Large intestine (tissue), 3 donors: ENCODE results near the gene RER1. TPM values are rescaled to one million over a fixed set of nuclear protein-coding genes. Genes with fewer than 3 reads are reported as not detected.
A peak's percentile ranks its signal among the peaks of the same experiment; 100 is the strongest.

Experiments used
- DNase-seq, 2 donors: peaks; one replicate each; pipeline versions ENCODE4 v3.0.0 to v3.0.0-alpha.2; 2013
- H3K27ac ChIP-seq: one replicate; pipeline ENCODE4 v1.5.1; 2013; ENCODE audit warnings: low read length
- H3K27me3 ChIP-seq: 2 replicates; pipeline ENCODE4 v1.6.1; 2013; ENCODE audit warnings: low read length; ENCODE audit not compliant: control insufficient read depth, insufficient read depth
- H3K36me3 ChIP-seq: 2 replicates; pipeline ENCODE4 v1.6.1; 2013; ENCODE audit warnings: low read length; ENCODE audit not compliant: control insufficient read depth, insufficient read depth
- H3K4me1 ChIP-seq: one replicate; pipeline ENCODE4 v1.6.1; 2013; ENCODE audit warnings: low read length; ENCODE audit not compliant: control insufficient read depth, insufficient read depth
- H3K4me3 ChIP-seq: one replicate; pipeline ENCODE4 v1.5.1; 2013; ENCODE audit warnings: low read length
- H3K9me3 ChIP-seq: one replicate; pipeline ENCODE4 v1.6.1; 2013; ENCODE audit warnings: mild to moderate bottlenecking, low read depth, low read length, moderate library complexity; ENCODE audit not compliant: control insufficient read depth
- WGBS: methylation state at CpG from one replicate; pipeline ENCODE4 v1.1.5; 2013; ENCODE audit warnings: low lambda C conversion rate; ENCODE audit not compliant: insufficient coverage; 5-methylcytosine and 5-hydroxymethylcytosine counted together
- polyA plus RNA-seq: library from polyadenylated mRNA; unstranded; fragments of 120-200 nt; gene quantifications from one replicate; pipeline ENCODE4 v1.2.1, GENCODE V29; 2013

RER1 gene
- polyA plus RNA-seq, 1 donor: 139 TPM

GRCh38 chr1:2429780-2430591, 38.3 kb downstream of the RER1 start:
- WGBS: no CpG with 5 or more reads among the region's 20 CpGs
- H3K4me1 ChIP-seq: peaks cover 48% of the 10 kb centered on the region
- DNase-seq: no peak

GRCh38 chr1:2430592-2430973, 38.9 kb downstream of the RER1 start:
- peak; percentile 82 to 93 for DNase-seq
- Histone ChIP-seq H3K36me3 (no peaks in the 10 kb centered on the region), H3K27me3 (peaks cover 38% of the 10 kb centered on the region), H3K4me3 (no peak overlapping the region), H3K27ac (peak overlapping the region; percentile 74), H3K4me1 (peaks cover 52% of the 10 kb centered on the region), H3K9me3 (peaks cover 24% of the 10 kb centered on the region)
- WGBS: no CpG with 5 or more reads among the region's 10 CpGs

More at GRCh38 chr1:2429780-2430591, 38.3 kb downstream of the RER1 start:
- Histone ChIP-seq H3K9me3 (peaks cover 24% of the 10 kb centered on the region), H3K36me3 (no peaks in the 10 kb centered on the region), H3K27ac (peak overlapping the region; percentile 74), H3K27me3 (peaks cover 38% of the 10 kb centered on the region), H3K4me3 (no peak overlapping the region)

- H3K27ac ChIP-seq: peak overlapping the region; percentile 74
- peaks cover 24% of the 10 kb centered on the region for H3K9me3 ChIP-seq
- peaks cover 52% of the 10 kb centered on the region for H3K4me1 ChIP-seq
- H3K36me3 ChIP-seq: no peaks in the 10 kb centered on the region
- peaks cover 38% of the 10 kb centered on the region for H3K27me3 ChIP-seq
- peak; percentile 38 to 76 for DNase-seq
- no peak overlapping the region for H3K4me3 ChIP-seq
- no CpG with 5 or more reads among the region's 16 CpGs for WGBS
These were observed 39.5 kb downstream of the RER1 start for GRCh38 chr1:2431103-2431502.

GRCh38 chr1:2431518-2431917, 39.9 kb downstream of the RER1 start:
- Histone ChIP-seq H3K4me1 (peaks cover 52% of the 10 kb centered on the region), H3K27me3 (peaks cover 34% of the 10 kb centered on the region), H3K27ac (no peak overlapping the region), H3K4me3 (no peak overlapping the region), H3K9me3 (peaks cover 24% of the 10 kb centered on the region), H3K36me3 (no peaks in the 10 kb centered on the region)
- DNase-seq: peak in 1 of 2 donors; percentile 16
- no CpG with 5 or more reads among the region's 10 CpGs for WGBS

GRCh38 chr1:2432441-2432844, 40.8 kb downstream of the RER1 start:
- Histone ChIP-seq H3K4me1 (peaks cover 52% of the 10 kb centered on the region), H3K36me3 (no peaks in the 10 kb centered on the region), H3K27ac (no peak overlapping the region), H3K9me3 (peaks cover 23% of the 10 kb centered on the region), H3K27me3 (peaks cover 30% of the 10 kb centered on the region), H3K4me3 (no peak overlapping the region)
- WGBS: no CpG with 5 or more reads among the region's 16 CpGs
- DNase-seq: no peak

- no peaks in the 10 kb centered on the region for H3K36me3 ChIP-seq
- no CpG with 5 or more reads among the region's 13 CpGs for WGBS
- H3K4me3 ChIP-seq: no peak overlapping the region
- no peak for DNase-seq
- H3K9me3 ChIP-seq: peaks cover 19% of the 10 kb centered on the region
- H3K27me3 ChIP-seq: peaks cover 30% of the 10 kb centered on the region
- no peak overlapping the region for H3K27ac ChIP-seq
- H3K4me1 ChIP-seq: peaks cover 52% of the 10 kb centered on the region
These were observed 41.6 kb downstream of the RER1 start for GRCh38 chr1:2433196-2433595.

GRCh38 chr1:2433936-2434655, 42.5 kb downstream of the RER1 start:
- DNase-seq: peak in 1 of 2 donors; percentile 45
- Histone ChIP-seq H3K4me1 (peaks cover 52% of the 10 kb centered on the region), H3K36me3 (no peaks in the 10 kb centered on the region), H3K27me3 (peaks cover 30% of the 10 kb centered on the region), H3K27ac (no peak overlapping the region), H3K4me3 (no peak overlapping the region), H3K9me3 (peaks cover 12% of the 10 kb centered on the region)
- WGBS: no CpG with 5 or more reads among the region's 34 CpGs

- DNase-seq: no peak
- Histone ChIP-seq H3K27ac (no peak overlapping the region), H3K4me3 (no peak overlapping the region), H3K9me3 (peaks cover 4% of the 10 kb centered on the region), H3K36me3 (no peaks in the 10 kb centered on the region), H3K4me1 (peaks cover 49% of the 10 kb centered on the region), H3K27me3 (peaks cover 30% of the 10 kb centered on the region)
- WGBS: no CpG with 5 or more reads among the region's 9 CpGs
These were observed 43.5 kb downstream of the RER1 start for GRCh38 chr1:2435091-2435490.

GRCh38 chr1:2435746-2436355, 44.2 kb downstream of the RER1 start:
- Histone ChIP-seq H3K36me3 (no peaks in the 10 kb centered on the region), H3K4me3 (no peak overlapping the region), H3K27ac (no peak overlapping the region), H3K27me3 (peaks cover 30% of the 10 kb centered on the region), H3K4me1 (peaks cover 43% of the 10 kb centered on the region), H3K9me3 (peaks cover 6% of the 10 kb centered on the region)
- no peak for DNase-seq
- no CpG with 5 or more reads among the region's 2 CpGs for WGBS

GRCh38 chr1:2436876-2437275, 45.2 kb downstream of the RER1 start:
- no peak overlapping the region for H3K27ac ChIP-seq
- peaks cover 35% of the 10 kb centered on the region for H3K27me3 ChIP-seq
- peaks cover 6% of the 10 kb centered on the region for H3K9me3 ChIP-seq
- WGBS: no CpG with 5 or more reads among the region's 7 CpGs
- peaks cover 33% of the 10 kb centered on the region for H3K4me1 ChIP-seq
- no peaks in the 10 kb centered on the region for H3K36me3 ChIP-seq
- no peak for DNase-seq
- no peak overlapping the region for H3K4me3 ChIP-seq
